Activated CD8-positive, alpha-beta memory T cell treated with anti-CD3 and anti-CD28 coated beads, Interleukin-2, amount 50 U/mL, for 1 hour (primary cell): Measurements from ENCODE around the gene POU4F3.
"Not testable (repeated sequence)": the region's sequence is repeated elsewhere in the genome, so short reads cannot be mapped to it uniquely, and the experiment has no call there.

Experiments
- DNase-seq: peaks from one replicate; pipeline ENCODE4 v3.0.0-alpha.2; 2020; ENCODE audit errors: extremely low read depth

The POU4F3 gene, protein sequence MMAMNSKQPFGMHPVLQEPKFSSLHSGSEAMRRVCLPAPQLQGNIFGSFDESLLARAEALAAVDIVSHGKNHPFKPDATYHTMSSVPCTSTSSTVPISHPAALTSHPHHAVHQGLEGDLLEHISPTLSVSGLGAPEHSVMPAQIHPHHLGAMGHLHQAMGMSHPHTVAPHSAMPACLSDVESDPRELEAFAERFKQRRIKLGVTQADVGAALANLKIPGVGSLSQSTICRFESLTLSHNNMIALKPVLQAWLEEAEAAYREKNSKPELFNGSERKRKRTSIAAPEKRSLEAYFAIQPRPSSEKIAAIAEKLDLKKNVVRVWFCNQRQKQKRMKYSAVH

GRCh38 chr5:146338774-146339714 lies at the start of gene POU4F3:
Gene POU4F3, plus strand, starts transcription at chr5:146338839. Its CDS starts 274 bp downstream, at chr5:146339113.
- DNase-seq, result no peak

GRCh38 chr5:146290318-146290717 lies 48.3 kb upstream of the POU4F3 start:
- no peak for DNase-seq

- no peak for DNase-seq
Measured at GRCh38 chr5:146291421-146292074, 47.1 kb upstream of the POU4F3 start.

DNA sequence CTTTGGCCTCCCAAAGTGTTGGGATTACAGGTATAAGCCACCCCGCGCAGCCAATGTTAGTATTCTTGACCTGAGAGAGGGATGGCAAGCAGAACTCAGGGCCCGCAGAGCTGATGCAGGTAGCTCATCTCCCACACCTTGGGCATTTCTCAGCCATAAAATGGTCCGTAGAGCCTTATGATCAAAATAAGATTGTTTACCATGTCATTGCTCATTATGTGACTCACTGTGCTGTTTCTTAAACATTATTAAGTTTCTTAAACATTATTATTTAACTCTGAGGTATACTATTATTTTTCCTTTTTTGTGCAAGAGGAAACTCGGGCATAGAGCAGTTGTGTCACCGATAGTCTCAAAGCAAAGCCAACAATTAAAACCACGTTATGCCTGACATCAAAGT lies 42.4 kb upstream of the POU4F3 start:
- no peak for DNase-seq

DNA sequence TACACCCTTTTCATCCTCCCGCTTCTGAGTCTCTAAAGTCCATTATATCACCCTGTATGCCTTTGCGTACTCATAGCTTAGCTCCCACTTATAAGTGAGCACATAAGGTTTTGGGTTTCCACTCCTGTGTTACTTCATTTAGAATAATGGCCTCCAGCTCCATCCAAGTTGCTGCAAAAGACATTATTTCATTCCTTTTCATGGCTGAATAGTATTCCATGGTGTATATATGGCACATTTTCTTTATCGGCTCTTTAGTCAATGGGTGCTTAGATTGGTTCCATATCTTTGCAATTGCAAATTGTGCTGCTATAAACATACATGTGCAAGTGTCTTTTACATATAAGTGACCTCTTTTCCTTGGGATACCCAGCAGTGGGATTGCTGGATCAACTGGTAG lies 39.7 kb upstream of the POU4F3 start:
- not testable (repeated sequence) for DNase-seq

- DNase-seq, result no peak
Measured at GRCh38 chr5:146301626-146302025, 37.0 kb upstream of the POU4F3 start.

DNA sequence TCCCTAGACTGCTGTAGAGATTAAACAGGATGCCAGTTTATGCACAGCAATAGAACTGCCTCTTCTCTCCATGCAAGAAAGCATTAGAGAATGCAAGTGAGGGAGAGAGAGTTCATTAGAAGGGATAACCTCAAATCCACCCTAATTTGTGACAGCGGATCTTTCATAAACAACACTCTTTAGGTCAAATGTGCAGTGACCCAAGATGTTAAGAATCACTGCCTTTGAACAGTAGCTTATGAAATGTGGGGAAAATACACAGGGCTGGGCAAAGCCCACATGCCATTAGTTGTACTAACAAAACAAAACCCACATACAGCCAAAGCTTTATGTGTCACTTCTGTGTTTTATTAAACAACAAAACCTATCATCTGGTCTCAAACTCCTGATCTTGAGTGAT lies 36.2 kb upstream of the POU4F3 start:
- DNase-seq, result no peak

GRCh38 chr5:146306838-146307237 lies 31.8 kb upstream of the POU4F3 start:
- no peak for DNase-seq

DNA sequence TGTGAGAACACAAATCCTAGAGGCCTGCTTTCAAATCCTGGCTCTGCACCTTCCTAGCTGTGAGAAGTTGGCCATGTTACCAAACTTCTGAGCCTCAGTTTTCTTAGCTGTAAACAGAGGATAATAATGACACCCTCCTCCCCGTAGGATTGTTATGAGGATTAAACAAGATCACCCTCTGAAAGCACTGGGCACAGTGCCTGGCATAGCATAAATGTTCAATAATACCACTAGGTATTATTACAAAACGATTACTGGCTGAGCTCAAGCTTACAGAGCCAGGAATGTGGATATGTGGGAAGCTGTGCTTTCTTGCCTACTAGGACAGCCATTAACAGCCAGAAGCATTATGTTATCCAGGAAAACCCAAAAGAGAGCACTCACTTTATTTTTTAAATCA lies 30.8 kb upstream of the POU4F3 start:
- no peak for DNase-seq

- DNase-seq, result no peak
Measured at GRCh38 chr5:146310540-146310939, 28.1 kb upstream of the POU4F3 start.

- DNase-seq, result no peak
Measured at GRCh38 chr5:146311278-146311677, 27.4 kb upstream of the POU4F3 start.

- DNase-seq, result no peak
Measured at GRCh38 chr5:146313027-146313426, 25.6 kb upstream of the POU4F3 start.

DNA sequence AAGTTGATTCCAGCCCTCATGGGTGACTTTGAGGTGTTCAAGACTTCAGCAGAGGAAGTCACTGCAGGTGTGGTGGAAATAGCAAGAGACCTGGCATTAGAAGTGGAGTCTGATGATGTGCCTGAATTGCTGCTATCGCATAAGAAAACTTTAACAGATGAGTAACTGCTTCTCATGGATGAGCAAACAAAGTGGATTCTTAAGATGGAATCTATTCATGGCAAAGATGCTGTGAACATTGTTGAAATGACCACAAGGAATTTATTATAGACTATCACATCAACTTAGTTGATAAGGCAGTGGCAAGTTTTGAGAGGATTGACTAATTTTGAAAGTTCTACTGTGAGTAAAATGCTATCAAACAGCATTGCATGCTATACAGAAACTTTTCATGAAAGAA lies 17.1 kb upstream of the POU4F3 start:
- no peak for DNase-seq

- DNase-seq, result no peak
Measured at GRCh38 chr5:146327257-146327870, 11.3 kb upstream of the POU4F3 start.

DNA sequence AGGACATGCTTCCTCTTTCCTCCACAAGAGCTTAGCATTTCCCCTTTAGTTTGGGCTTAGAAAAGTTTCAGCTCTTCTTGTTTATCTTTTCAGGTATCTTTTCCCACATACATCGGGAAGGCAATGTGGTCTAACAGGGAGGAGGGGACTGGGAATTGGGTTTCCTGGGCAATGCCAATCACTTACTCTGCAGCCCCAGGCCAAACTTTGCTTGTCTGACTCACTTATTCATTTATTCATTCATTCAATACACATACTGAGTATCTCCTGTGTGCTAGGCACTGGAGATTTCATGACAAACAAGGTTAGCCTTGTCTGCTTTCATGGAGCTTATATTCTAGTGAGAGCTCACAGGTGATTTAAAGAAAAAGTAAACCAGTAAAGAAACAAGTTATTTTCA lies 10.7 kb upstream of the POU4F3 start:
- DNase-seq, result no peak

- no peak for DNase-seq
Measured at GRCh38 chr5:146329697-146330096, 8.9 kb upstream of the POU4F3 start.

GRCh38 chr5:146331423-146331822 lies 7.2 kb upstream of the POU4F3 start:
- DNase-seq, result no peak

- DNase-seq, result no peak
Measured at GRCh38 chr5:146334074-146334533, 4.5 kb upstream of the POU4F3 start.

DNA sequence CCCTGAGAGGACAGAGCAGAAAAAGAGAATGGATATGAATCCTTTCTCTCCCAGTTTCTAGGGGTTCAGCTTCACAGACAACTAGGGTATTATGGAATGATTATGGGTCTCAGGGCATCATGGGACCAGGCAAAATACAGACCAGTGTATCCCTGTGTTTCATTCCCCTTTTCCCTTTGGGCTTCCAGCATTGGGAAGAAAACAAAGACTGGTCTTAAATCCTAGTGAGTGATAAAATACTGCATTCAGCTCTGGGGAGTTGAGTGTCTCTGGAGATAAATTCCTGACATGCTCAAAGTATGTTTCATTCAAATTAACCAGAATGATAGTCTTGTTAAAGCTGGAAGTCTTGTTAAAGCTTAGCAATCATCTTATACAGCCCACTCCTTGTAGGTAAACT lies 2.4 kb upstream of the POU4F3 start:
- DNase-seq, result no peak

DNA sequence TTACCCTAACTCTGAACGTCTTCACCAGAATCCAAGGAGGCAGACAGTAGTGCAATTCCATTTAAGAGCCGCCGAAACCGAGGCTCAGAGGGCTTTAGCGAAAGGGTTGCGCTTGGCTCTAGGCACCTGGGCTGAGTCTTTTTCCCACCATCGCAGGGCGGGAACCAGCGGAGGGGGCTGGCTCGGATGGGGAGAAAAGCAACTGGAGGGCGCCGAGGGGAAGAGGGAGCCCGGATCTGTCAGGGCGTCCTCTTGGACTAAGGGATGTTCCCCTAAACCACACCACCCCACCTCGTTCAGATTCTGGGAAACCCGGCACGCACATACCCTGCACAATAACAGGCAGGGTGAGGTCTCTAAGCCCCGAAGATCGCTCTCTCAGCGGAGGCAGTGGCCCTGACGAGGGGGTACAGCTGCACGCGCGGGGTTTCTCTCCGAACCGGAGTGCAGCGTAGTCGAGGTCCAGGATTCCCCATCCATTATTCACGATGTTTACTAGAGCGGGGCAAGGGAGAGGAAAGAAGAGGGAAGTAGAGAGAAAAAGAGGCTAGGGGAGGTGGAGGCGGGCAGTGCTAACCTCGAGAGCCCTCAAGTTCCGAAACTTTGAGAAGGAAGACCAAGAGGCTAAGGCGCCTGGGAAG lies 1.3 kb upstream of the POU4F3 start:
- DNase-seq, result no peak

DNA sequence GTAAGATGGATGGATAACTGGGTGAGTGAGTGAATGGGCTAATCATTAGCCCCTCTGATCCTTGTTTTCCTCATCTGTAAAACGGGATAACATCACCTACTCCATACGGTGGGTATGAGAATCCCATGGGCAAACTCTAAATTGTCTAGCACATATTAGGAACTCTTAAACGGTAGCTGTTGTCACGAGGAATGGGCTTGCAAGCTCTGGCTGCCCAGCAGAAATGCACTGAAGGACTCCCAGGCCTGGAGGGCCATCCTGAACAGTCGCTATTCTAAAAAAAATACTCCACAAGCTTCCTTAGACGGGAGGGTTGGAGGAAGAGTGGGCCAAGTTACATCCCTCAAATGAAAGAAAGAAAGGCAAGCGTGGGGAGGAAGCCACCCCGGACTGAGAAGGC lies 711 bp upstream of the POU4F3 start:
- no peak for DNase-seq
